K562 (cell line): ENCODE data around the gene PSMD2. TPM values are rescaled to one million over a fixed set of nuclear protein-coding genes. Genes with fewer than 3 reads are reported as not detected.
A peak's percentile ranks its signal among the peaks of the same experiment; 100 is the strongest.

Source experiments
- ATAC-seq: fragments of 200-7000 bp; cut with Tn5 transposase; 3 replicates; pipeline ENCODE4 v1.9.1; 2020; ENCODE audit warnings: moderate library complexity
- BruUV-seq: library from RNA; stranded (reverse); fragments of 400-500 nt; replicated peaks from 2 replicates; lab custom pipeline; 2021; lab: Mats Ljungman, UMichigan
- CTCF ChIA-PET: fragments of 300-600 bp; formaldehyde crosslinking; extraction: SDS; loops from one replicate; lab custom pipeline; 2021; ENCODE audit warnings: low intra/inter-chr PET ratio; lab: Yijun Ruan, JAX
- POLR2A ChIA-PET: fragments of 300-600, 350-650 bp; sonication (Branson Sonifier 250); formaldehyde crosslinking; extraction: SDS; loops from one replicate; lab custom pipeline; 2021; ENCODE audit warnings: antibody characterized with exemption, inconsistent platforms; lab: Yijun Ruan, JAX
- DNase-seq, 4 experiments: peaks; one replicate each; pipeline versions ENCODE4 v3.0.0 to v3.0.0-alpha.2; 2011 to 2018; ENCODE audit warnings: low spot score in 3 of 4, mixed read lengths in 3 of 4; ENCODE audit errors: extremely low read depth in 1 of 4
- FAIRE-seq: peaks from 2 replicates; lab custom pipeline; 2011; peaks lifted over from hg19 to GRCh38; lab: Jason Lieb, UNC
- H2AFZ ChIP-seq: 2 replicates; pipeline ENCODE4 v1.6.0; 2011; ENCODE audit warnings: low read depth, low read length, control low read depth, inconsistent platforms
- H3K27ac ChIP-seq: fragments of 200-600 bp; 3 replicates; pipeline ENCODE4 v1.8.0; 2011; ENCODE audit warnings: low read depth, mild to moderate bottlenecking, control low read depth, inconsistent platforms, low read length, moderate library complexity, mixed read lengths; ENCODE audit errors: extremely low read depth
- H3K27me3 ChIP-seq, 2 experiments: fragments of 300-600 bp in 1 of 2; 2 replicates in 1 of 2; 3 replicates in 1 of 2; pipeline versions ENCODE4 v1.6.0 to v1.8.0; 2011; ENCODE audit warnings: inconsistent platforms in 2 of 2, low read length in 2 of 2, mild to moderate bottlenecking in 1 of 2, mixed read lengths in 1 of 2, moderate library complexity in 1 of 2; ENCODE audit not compliant: control insufficient read depth in 2 of 2, insufficient read depth in 2 of 2
- H3K36me3 ChIP-seq: fragments of 300-600 bp; 3 replicates; pipeline ENCODE4 v1.8.0; 2011; ENCODE audit warnings: mild to moderate bottlenecking, low read length, inconsistent platforms; ENCODE audit not compliant: control insufficient read depth, insufficient read depth
- H3K4me1 ChIP-seq, 2 experiments: fragments of 200-600 bp in 1 of 2; replicated peaks in 1 of 2; 2 replicates in 1 of 2; 3 replicates in 1 of 2; pipeline versions ENCODE4 v1.5.1 to v1.8.0; 2011; ENCODE audit warnings: inconsistent platforms in 2 of 2, low read length in 2 of 2, mild to moderate bottlenecking in 1 of 2, mixed read lengths in 1 of 2, moderate library complexity in 1 of 2; ENCODE audit not compliant: control insufficient read depth in 2 of 2, insufficient read depth in 2 of 2
- H3K4me2 ChIP-seq: 2 replicates; pipeline ENCODE4 v1.6.1; 2011; ENCODE audit warnings: low read length, control low read depth, inconsistent platforms, mixed read lengths; ENCODE audit not compliant: insufficient read depth
- H3K4me3 ChIP-seq: fragments of 200-600 bp; sonication (generic), shearing (Covaris generic); 2 replicates; pipeline ENCODE4 v1.5.1; 2016; ENCODE audit warnings: control low read depth, inconsistent platforms
- H3K79me2 ChIP-seq: fragments of 200-600 bp; 3 replicates; pipeline ENCODE4 v1.8.0; 2011; ENCODE audit warnings: low read length, inconsistent platforms; ENCODE audit not compliant: control insufficient read depth, insufficient read depth
- H3K9ac ChIP-seq, 2 experiments: 2 replicates each; pipeline versions ENCODE4 v1.6.0 to v1.6.1; 2011; ENCODE audit warnings: low read depth in 2 of 2, low read length in 2 of 2, control low read depth in 1 of 2, inconsistent platforms in 1 of 2, mild to moderate bottlenecking in 1 of 2, mixed read lengths in 1 of 2; ENCODE audit not compliant: insufficient read depth in 1 of 2
- H3K9me1 ChIP-seq: one replicate; pipeline ENCODE4 v1.6.0; 2011; ENCODE audit warnings: inconsistent platforms, mild to moderate bottlenecking, low read length, moderate library complexity; ENCODE audit not compliant: control insufficient read depth, insufficient read depth
- H3K9me3 ChIP-seq: replicated peaks from 2 replicates; pipeline ENCODE4 v1.5.1; 2011; ENCODE audit warnings: low read depth, low read length, inconsistent platforms; ENCODE audit not compliant: control insufficient read depth, insufficient read depth
- H4K20me1 ChIP-seq: replicated peaks from 2 replicates; pipeline ENCODE4 v1.6.1; 2011; ENCODE audit warnings: low read length, inconsistent platforms, mixed read lengths; ENCODE audit not compliant: control insufficient read depth, insufficient read depth
- CBX3 ChIP-seq, 2 experiments: IDR thresholded peaks; 1 replicate in 1 of 2; 2 replicates in 1 of 2; pipeline ENCODE4 v1.6.1; 2012; ENCODE audit warnings: inconsistent platforms in 2 of 2, low read length in 2 of 2, borderline replicate concordance in 1 of 2, control low read depth in 1 of 2
- CTBP1 ChIP-seq: fragments of 450-650 bp; IDR thresholded peaks from 2 replicates; pipeline ENCODE4 v1.6.1; 2016; ENCODE audit warnings: borderline replicate concordance
- FOXK1 ChIP-seq: sonication (generic); formaldehyde crosslinking; IDR thresholded peaks from 2 replicates; pipeline ENCODE4 v1.8.0; 2022; ENCODE audit warnings: missing genetic modification reagents, mild to moderate bottlenecking, borderline replicate concordance
- KLF16 ChIP-seq: IDR thresholded peaks from 2 replicates; pipeline ENCODE4 v1.6.1; 2016; ENCODE audit warnings: antibody characterized with exemption
- MAZ ChIP-seq, 2 experiments: fragments of 450-650 bp in 1 of 2; sonication (generic) in 1 of 2; formaldehyde crosslinking; IDR thresholded peaks in 1 of 2; conservative IDR thresholded peaks in 1 of 2; 2 replicates each; pipeline versions ENCODE4 v1.4.0 to v1.5.0; 2020; ENCODE audit warnings: mild to moderate bottlenecking in 1 of 2, missing genetic modification reagents in 1 of 2
- SMC3 ChIP-seq: conservative IDR thresholded peaks from 2 replicates; pipeline ENCODE4 v1.6.1; 2011; ENCODE audit warnings: low read depth, low read length, improper control_type of control experiment; ENCODE audit not compliant: insufficient read depth
- STAG1 ChIP-seq: sonication (generic); formaldehyde crosslinking; IDR thresholded peaks from 2 replicates; pipeline ENCODE4 v1.5.0; 2020; ENCODE audit warnings: missing genetic modification reagents, borderline replicate concordance
- WGBS: fragments of 100-300 bp; shearing (Covaris generic); methylation state at CpG from one replicate; pipeline ENCODE4 v1.1.6; 2016; ENCODE audit warnings: low coverage, mixed read lengths; ENCODE audit not compliant: insufficient coverage; ENCODE audit errors: missing lambda C conversion rate; 5-methylcytosine and 5-hydroxymethylcytosine counted together
- in situ Hi-C: fragments of 300-500 bp; cut with MboI; formaldehyde crosslinking; loops from 4 replicates; pipeline ENCODE4 v1.15.0; 2018; ENCODE audit warnings: inconsistent platforms, mixed read lengths
- intact Hi-C: fragments of 100-400 bp; cut with micrococcal nuclease; formaldehyde crosslinking; loops from 2 replicates; pipeline ENCODE4 v1.14.2; 2022
- polyA plus RNA-seq, 8 experiments: library from polyadenylated mRNA; depleted of rRNA in 4 of 8; stranded (reverse) in 5 of 8; unstranded in 3 of 8; fragments of >200 nt; fragmentation: Nextera tagmentation in 2 of 8; fragmentation: Illumina TruSeq in 1 of 8; extraction: Ambion mirVana in 2 of 8; extraction: Trizol in 1 of 8; gene quantifications; 2 replicates each; pipeline versions ENCODE4 v1.2.1 to v1.2.3, GENCODE V29; 2011 to 2014; ENCODE audit warnings: inconsistent platforms in 1 of 8, missing spikeins in 1 of 8
- total RNA-seq, 7 experiments: library from RNA; depleted of rRNA in 6 of 7; stranded (reverse); fragments of >200 nt in 6 of 7; fragmentation: Illumina TruSeq in 2 of 7; extraction: Trizol in 2 of 7; gene quantifications; 2 replicates each; pipeline versions ENCODE4 v1.2.1 to v1.2.3, GENCODE V29; 2011 to 2021; ENCODE audit warnings: low replicate concordance in 1 of 7
- TF ChIP-seq, protein P1 (sequence below): sonication (generic); formaldehyde crosslinking; IDR thresholded peaks from 2 replicates; pipeline ENCODE4 v1.8.1; 2023; ENCODE audit warnings: mild to moderate bottlenecking, missing genetic modification reagents
- TF ChIP-seq, protein P2 (sequence below), 3 experiments: fragments of 200-800 bp in 1 of 3; fragments of 250-450 bp in 1 of 3; fragments of 450-650 bp in 1 of 3; sonication (Bioruptor Pico) in 1 of 3; sonication (Bioruptor generic) in 1 of 3; formaldehyde crosslinking in 1 of 3; IDR thresholded peaks; 2 replicates each; pipeline versions ENCODE4 v1.6.1 to v1.8.0; 2016 to 2022; ENCODE audit warnings: mild to moderate bottlenecking in 2 of 3, missing genetic modification characterization in 2 of 3, missing compliant biosample characterization in 1 of 3, moderate library complexity in 1 of 3
- TF ChIP-seq, protein P3 (sequence below): sonication (generic); formaldehyde crosslinking; IDR thresholded peaks from 2 replicates; pipeline ENCODE4 v1.9.0; 2022; ENCODE audit warnings: mild to moderate bottlenecking, missing genetic modification reagents
- TF ChIP-seq, protein P4 (sequence below): fragments of 450-650 bp; formaldehyde crosslinking; IDR thresholded peaks from 2 replicates; pipeline ENCODE4 v1.4.0; 2020; ENCODE audit warnings: mild to moderate bottlenecking, moderate library complexity

The PSMD2 gene
- total and polyA plus RNA-seq, 9 of the 15 experiments (the other 6 are each of a cell fraction or from before 2014, with no cell fraction given), result 152 to 484 (median 295) TPM

DNA sequence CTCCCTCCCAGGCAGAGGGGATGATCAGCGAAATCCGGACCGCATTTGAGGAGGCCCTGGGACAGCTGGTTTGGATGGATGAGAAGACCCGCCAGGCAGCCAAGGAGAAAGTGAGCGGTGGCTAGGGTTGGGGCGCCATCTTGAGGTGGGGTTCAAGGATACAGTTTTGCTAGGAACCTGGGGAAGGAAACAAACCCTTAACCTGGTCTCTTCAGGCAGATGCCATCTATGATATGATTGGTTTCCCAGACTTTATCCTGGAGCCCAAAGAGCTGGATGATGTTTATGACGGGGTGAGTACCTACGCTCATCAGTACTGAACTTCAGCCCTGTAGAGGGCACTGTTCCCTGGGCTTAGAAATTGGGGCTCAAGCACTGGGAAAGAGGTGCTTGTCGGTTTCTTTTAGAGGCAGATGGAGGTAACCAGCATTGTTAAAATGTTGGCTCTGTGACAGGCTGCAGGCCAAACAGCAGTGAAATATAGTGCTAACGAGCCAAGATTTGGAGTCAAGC, 9.6 kb upstream of the PSMD2 start:
- ChIA-PET POLR2A (no interaction called here), CTCF (interaction anchor here (0.6 to 2.0 kb wide), 3 partner anchors 39 to 394 kb away, joined by 3 to 13 read pairs (median 8); partner anchors contain the start of gene EEF1AKMT4)
- peaks cover 12% of the 10 kb centered on the region; the same call in 1 of the 2 replicates for H4K20me1 ChIP-seq
- WGBS, result 5% methylated on average over 10 of the region's 10 CpGs
- H3K4me1 ChIP-seq, result peaks cover 0 to 12% of the 10 kb centered on the region in 2 experiments; a peak in 2 of 5 replicates
- H3K9me3 ChIP-seq, result no peaks in the 10 kb centered on the region
- H2AFZ ChIP-seq, result peak overlapping the region; percentile 13; the same call in 1 of the 2 replicates
- DNase-seq (peak; percentile 75 to 82 (median 78)), ATAC-seq (peak; percentile 90), FAIRE-seq (peak; percentile 94)
- BruUV-seq, result no TSS peak
- H3K9ac ChIP-seq, result no peak overlapping the region
- in situ Hi-C loops, result loop anchor here (5.0 kb wide), 1 partner anchor 397 kb away; no protein-coding TSS in a partner anchor
- no peak overlapping the region; the same call in 1 of the 2 replicates for H3K4me2 ChIP-seq
- H3K4me3 ChIP-seq, result no peak overlapping the region
- no peaks in the 10 kb centered on the region for H3K36me3 ChIP-seq
- intact Hi-C loops, result loop anchor here (1.0 to 5.0 kb wide), 2 partner anchors 247 to 394 kb away; no protein-coding TSS in a partner anchor
- peaks cover 23 to 47% of the 10 kb centered on the region in 2 experiments for H3K27me3 ChIP-seq
- no peaks in the 10 kb centered on the region for H3K79me2 ChIP-seq
- H3K27ac ChIP-seq, result no peak overlapping the region
- no peaks in the 10 kb centered on the region for H3K9me1 ChIP-seq
- TF ChIP-seq KLF16 (no peak), SMC3 (peak; percentile 72), CTBP1 (peak; percentile 65; the same call in 1 of the 2 replicates), MAZ (CRISPR knock-in tag; conservative IDR thresholded peaks at IDR 0.05 in 1 of 2, IDR thresholded peaks at IDR 0.05 in 1 of 2) (peak in 1 of 2 experiments; percentile 52; a peak in 2 of 4 replicates), STAG1 (CRISPR knock-in tag) (peak; percentile 81), FOXK1 (no peak), CBX3 (IDR thresholded peaks at IDR 0.05; ENCODE audit: borderline replicate concordance in 1 of 2, low read length in 2 of 2) (peak in 1 of 2 experiments; percentile 61; a peak in 1 of 3 replicates)
- TF ChIP-seq, protein P1, sequence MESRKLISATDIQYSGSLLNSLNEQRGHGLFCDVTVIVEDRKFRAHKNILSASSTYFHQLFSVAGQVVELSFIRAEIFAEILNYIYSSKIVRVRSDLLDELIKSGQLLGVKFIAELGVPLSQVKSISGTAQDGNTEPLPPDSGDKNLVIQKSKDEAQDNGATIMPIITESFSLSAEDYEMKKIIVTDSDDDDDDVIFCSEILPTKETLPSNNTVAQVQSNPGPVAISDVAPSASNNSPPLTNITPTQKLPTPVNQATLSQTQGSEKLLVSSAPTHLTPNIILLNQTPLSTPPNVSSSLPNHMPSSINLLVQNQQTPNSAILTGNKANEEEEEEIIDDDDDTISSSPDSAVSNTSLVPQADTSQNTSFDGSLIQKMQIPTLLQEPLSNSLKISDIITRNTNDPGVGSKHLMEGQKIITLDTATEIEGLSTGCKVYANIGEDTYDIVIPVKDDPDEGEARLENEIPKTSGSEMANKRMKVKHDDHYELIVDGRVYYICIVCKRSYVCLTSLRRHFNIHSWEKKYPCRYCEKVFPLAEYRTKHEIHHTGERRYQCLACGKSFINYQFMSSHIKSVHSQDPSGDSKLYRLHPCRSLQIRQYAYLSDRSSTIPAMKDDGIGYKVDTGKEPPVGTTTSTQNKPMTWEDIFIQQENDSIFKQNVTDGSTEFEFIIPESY (CRISPR knock-in tag), result peak; percentile 26; the same call in 1 of the 2 replicates
- TF ChIP-seq, protein P2, sequence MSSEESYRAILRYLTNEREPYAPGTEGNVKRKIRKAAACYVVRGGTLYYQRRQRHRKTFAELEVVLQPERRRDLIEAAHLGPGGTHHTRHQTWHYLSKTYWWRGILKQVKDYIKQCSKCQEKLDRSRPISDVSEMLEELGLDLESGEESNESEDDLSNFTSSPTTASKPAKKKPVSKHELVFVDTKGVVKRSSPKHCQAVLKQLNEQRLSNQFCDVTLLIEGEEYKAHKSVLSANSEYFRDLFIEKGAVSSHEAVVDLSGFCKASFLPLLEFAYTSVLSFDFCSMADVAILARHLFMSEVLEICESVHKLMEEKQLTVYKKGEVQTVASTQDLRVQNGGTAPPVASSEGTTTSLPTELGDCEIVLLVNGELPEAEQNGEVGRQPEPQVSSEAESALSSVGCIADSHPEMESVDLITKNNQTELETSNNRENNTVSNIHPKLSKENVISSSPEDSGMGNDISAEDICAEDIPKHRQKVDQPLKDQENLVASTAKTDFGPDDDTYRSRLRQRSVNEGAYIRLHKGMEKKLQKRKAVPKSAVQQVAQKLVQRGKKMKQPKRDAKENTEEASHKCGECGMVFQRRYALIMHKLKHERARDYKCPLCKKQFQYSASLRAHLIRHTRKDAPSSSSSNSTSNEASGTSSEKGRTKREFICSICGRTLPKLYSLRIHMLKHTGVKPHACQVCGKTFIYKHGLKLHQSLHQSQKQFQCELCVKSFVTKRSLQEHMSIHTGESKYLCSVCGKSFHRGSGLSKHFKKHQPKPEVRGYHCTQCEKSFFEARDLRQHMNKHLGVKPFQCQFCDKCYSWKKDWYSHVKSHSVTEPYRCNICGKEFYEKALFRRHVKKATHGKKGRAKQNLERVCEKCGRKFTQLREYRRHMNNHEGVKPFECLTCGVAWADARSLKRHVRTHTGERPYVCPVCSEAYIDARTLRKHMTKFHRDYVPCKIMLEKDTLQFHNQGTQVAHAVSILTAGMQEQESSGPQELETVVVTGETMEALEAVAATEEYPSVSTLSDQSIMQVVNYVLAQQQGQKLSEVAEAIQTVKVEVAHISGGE (CRISPR knock-in tag; IDR thresholded peaks at IDR 0.05), result 0 out of 6 replicates have a peak, but pooled peaks of 1 of the 3 experiments have one; percentile 35
- TF ChIP-seq, protein P3, sequence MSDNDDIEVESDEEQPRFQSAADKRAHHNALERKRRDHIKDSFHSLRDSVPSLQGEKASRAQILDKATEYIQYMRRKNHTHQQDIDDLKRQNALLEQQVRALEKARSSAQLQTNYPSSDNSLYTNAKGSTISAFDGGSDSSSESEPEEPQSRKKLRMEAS (CRISPR knock-in tag), result 0 out of 2 replicates have a peak, but pooled peaks have one; percentile 26
- TF ChIP-seq, protein P4, sequence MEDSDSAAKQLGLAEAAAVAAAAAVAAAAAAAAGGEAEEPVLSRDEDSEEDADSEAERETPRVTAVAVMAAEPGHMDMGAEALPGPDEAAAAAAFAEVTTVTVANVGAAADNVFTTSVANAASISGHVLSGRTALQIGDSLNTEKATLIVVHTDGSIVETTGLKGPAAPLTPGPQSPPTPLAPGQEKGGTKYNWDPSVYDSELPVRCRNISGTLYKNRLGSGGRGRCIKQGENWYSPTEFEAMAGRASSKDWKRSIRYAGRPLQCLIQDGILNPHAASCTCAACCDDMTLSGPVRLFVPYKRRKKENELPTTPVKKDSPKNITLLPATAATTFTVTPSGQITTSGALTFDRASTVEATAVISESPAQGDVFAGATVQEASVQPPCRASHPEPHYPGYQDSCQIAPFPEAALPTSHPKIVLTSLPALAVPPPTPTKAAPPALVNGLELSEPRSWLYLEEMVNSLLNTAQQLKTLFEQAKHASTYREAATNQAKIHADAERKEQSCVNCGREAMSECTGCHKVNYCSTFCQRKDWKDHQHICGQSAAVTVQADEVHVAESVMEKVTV (CRISPR knock-in tag), result peak; percentile 63
